Activated CD8-positive, alpha-beta memory T cell treated with anti-CD3 and anti-CD28 coated beads, Interleukin-2, amount 50 U/mL, for 48 hours (primary cell): ENCODE results near the gene PNPLA7.
"Not testable (repeated sequence)": the region's sequence is repeated elsewhere in the genome, so short reads cannot be mapped to it uniquely, and the experiment has no call there.

ENCODE experiments used
- DNase-seq: peaks from one replicate; pipeline ENCODE4 v3.0.0-alpha.2; 2020

Gene PNPLA7

GRCh38 chr9:137476856-137477255 lies 73.3 kb downstream of the PNPLA7 start:
- DNase-seq, result no peak

DNA sequence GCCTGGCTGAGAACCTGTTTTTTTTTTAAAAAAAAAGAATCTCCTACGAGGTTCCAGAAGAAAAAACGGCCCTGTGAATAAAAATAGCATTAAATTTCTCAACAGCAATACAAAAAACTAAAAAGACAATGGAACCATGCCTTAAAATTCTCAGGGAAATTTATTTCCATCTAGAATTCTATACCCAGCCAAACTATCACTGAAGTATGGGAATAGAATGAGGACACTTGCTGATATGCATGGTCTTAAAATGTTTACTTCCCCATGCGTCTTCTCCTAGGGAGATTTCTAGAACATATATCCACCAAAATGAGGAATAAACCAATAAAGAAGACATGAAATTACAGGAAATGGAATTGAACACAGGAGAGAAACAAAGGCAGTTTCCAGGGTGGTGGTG lies 74.5 kb downstream of the PNPLA7 start:
- DNase-seq, result no peak

- DNase-seq, result no peak
These were observed 75.9 kb downstream of the PNPLA7 start for GRCh38 chr9:137474271-137474670.

DNA sequence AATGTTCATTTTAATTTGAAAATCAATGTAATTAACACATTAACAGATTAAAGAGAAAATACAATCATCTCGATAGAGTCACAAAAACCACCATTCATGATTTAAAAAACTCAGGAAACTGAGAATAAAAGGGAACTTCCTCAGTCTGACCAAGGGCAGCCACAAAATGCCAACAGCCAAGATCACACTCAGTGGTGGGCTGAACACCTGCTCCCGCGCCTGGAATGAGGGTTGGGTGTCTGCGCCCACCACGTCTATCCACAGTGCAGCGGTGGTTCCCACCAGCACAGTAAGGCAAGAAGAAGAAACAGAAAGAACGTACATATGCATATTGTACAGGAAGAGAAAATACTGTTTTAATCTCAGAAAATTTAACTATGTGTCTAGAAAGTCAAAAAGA lies 79.4 kb downstream of the PNPLA7 start:
- no peak for DNase-seq

- no peak for DNase-seq
These were observed 82.3 kb downstream of the PNPLA7 start for GRCh38 chr9:137467896-137468295.

- DNase-seq, result no peak
These were observed 83.0 kb downstream of the PNPLA7 start for GRCh38 chr9:137467161-137467581.

DNA sequence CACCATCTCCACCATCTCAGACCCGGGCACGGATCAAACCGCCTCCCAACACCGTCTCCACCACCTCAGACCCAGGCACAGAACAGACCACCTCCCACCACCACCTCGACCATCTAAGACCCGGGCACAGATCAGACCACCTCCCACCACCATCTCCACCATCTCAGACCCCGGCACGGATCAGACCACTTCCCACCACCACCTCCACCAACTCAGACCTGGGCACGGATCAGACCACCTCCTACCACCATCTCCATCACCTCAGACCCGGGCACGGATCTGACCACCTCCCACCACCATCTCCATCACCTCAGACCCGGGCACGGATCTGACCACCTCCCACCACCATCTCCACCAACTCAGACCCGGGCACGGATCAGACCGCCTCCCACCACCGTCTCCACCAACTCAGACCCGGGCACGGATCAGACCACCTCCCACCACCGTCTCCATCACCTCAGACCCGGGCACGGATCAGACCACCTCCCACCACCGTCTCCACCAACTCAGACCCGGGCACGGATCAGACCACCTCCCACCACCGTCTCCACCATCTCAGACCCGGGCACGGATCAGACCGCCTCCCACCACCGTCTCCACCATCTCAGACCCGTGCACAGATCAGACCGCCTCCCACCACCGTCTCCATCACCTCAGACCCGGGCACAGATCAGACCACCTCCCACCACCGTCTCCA lies 83.7 kb downstream of the PNPLA7 start:
- DNase-seq, result not testable (repeated sequence)

GRCh38 chr9:137465720-137466388 lies 84.3 kb downstream of the PNPLA7 start:
- DNase-seq, result no peak

GRCh38 chr9:137465000-137465719 lies 85.0 kb downstream of the PNPLA7 start:
- DNase-seq, result no peak

GRCh38 chr9:137464291-137464999 lies 85.8 kb downstream of the PNPLA7 start:
- no peak for DNase-seq

- no peak for DNase-seq
These were observed 86.3 kb downstream of the PNPLA7 start for GRCh38 chr9:137463931-137464290.

DNA sequence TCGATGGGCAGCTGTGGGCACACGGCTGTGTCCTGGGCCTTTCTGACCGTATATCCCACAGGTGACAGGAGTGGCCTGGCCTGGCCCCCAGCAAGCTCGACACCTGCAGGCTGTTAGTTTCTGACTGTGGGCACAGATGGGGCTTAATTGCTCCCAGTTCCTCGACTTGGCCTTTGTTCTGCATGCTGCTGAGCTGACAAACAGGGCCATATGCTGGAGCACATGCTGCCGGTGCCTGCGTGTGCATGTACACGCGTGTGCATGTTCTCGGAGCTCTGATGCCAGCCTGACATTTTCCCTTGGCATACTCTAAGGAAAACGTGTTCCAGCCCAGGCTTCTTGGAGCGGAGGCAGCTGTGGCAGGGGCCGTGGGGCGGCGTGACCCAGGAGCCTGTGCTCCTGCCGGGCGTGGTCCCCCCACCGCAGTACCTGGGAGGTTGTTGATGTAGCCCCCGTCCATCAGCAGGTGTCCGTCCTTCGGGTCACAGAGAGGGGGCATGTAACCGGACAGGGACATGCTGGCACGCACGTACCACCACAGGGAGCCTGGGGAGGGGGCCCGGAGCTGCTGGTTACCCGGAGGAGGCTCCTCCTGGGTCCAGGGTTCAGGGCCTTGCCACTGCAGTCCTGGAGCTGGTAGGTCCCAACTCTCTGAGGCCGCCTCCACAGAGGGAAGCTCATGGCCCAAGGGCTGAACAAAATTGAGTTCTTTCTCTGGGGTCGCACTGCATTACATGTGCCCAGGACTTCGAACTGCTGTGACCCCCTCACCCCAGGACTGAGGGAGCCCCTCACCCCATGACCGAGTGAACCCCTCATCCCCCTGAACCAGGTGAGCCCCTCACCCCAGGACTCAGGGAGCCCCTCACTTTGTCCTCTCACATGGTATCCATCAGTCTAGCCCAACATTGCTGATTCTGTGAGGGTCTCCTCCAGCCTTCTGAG lies 86.9 kb downstream of the PNPLA7 start:
- no peak for DNase-seq

GRCh38 chr9:137462396-137462985 lies 87.7 kb downstream of the PNPLA7 start:
- peak; percentile 59 for DNase-seq

DNA sequence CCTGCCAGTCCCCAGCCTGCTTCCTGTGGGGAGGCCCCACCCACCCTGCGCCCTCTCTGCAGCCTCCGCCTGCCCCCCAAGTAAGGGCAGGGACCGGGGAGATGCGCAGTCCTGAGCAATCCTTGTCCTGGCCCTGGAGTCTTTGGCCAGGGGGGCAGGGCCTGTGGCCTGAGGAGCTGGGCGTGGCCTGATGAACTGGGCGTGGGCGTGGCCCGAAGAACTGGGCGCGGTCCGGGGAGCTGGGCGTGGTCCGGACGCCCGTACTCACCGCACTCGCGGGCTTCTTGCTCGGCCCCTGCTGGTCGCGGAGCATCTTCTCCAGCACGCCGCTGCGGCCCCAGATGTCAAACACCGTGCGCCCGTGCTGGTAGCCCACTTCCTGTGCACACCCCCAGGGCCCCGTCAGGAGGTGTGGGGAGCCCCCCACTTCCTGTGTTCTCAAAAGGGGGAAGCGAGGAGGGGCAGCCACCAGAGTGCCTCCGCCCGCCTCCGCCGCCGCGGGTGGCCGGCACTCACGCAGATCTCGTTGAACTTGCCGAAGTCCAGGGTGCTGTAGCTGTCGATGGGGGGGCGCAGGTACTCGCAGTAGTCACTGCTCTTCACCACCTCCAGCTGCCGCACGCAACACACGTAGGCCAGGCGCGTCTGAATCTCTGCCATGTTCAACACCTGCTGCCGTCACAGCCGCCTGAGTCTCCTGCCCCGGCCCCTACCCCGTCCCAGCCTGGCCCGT lies 88.4 kb downstream of the PNPLA7 start:
- DNase-seq, result peak; percentile 93

DNA sequence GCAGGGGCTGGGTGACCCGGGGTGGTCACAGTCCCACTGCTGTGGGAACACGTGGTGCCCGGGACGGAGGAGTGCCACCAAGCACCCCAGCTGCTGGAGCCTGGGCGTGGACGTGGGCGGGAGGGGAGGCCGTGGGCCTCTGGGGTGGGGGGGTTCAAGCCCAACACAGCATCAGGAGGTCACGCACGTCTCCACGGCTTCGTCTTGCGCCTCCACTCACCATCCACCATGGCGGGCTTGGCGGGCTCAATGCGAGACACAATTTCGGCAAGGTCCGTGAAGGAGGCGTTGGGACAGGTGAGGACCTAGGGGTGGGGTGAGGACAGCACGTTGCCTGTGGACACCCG lies 88.9 kb downstream of the PNPLA7 start:
- no peak for DNase-seq

GRCh38 chr9:137460363-137461315 lies 89.6 kb downstream of the PNPLA7 start:
- DNase-seq, result no peak

- DNase-seq, result no peak
These were observed 90.4 kb downstream of the PNPLA7 start for GRCh38 chr9:137459601-137460362.

- DNase-seq, result peak; percentile 99
These were observed 91.0 kb downstream of the PNPLA7 start, which contains the start of gene NSMF for GRCh38 chr9:137459152-137459600. TSS of gene NSMF (minus strand) at chr9:137459334. CDS start at chr9:137459102, 232 bp downstream.
